GM12865 (cell line): ENCODE measurements around the gene TCERG1L.

Experiments
- DNase-seq: peaks from one replicate; pipeline ENCODE4 v3.0.0; 2010; ENCODE audit warnings: low read depth
- H3K4me3 ChIP-seq: 2 replicates; pipeline ENCODE4 v1.5.1; 2011; ENCODE audit warnings: mild to moderate bottlenecking, low read depth, low read length, control low read depth
- TF ChIP-seq, protein P1 (sequence below): IDR thresholded peaks from 2 replicates; pipeline ENCODE4 v1.5.1; 2011; ENCODE audit warnings: low read length, control low read depth, low read depth, inconsistent platforms; ENCODE audit not compliant: insufficient read depth; ENCODE audit errors: missing control alignments

TCERG1L gene

DNA sequence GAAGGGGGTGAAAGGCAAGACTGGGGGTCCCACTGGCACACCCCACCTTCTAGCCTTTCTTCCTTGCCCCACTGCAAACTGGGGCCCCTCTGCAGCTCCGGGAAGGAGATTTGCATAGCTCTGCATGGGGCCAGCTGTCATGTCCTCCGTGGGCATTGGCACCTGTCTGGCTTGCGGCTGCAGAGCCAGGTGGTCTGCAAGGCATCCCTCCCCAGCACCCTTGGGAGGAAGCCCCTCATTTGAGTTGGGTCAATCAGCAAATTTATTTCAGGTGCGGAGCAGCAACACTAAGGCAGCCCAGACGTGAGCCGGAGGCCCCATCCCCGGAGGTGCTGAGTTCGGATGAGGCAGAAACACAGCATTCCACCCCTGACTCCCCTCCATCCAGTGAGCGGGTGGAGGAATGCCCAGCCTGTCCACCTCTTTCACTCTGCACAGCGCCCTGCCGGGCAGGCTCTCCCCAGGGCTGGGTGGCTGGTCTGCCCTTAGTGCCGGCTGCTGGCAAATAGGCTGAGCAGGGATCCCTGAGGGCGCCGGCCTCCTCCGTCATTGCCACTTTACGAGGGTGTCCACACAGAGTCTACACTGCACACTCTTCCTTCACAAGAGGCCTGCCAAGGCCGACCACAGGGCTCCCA is 143.2 kb downstream of the TCERG1L start:
- H3K4me3 ChIP-seq, result no peak overlapping the region
- DNase-seq, result no peak
- TF ChIP-seq, protein P1, sequence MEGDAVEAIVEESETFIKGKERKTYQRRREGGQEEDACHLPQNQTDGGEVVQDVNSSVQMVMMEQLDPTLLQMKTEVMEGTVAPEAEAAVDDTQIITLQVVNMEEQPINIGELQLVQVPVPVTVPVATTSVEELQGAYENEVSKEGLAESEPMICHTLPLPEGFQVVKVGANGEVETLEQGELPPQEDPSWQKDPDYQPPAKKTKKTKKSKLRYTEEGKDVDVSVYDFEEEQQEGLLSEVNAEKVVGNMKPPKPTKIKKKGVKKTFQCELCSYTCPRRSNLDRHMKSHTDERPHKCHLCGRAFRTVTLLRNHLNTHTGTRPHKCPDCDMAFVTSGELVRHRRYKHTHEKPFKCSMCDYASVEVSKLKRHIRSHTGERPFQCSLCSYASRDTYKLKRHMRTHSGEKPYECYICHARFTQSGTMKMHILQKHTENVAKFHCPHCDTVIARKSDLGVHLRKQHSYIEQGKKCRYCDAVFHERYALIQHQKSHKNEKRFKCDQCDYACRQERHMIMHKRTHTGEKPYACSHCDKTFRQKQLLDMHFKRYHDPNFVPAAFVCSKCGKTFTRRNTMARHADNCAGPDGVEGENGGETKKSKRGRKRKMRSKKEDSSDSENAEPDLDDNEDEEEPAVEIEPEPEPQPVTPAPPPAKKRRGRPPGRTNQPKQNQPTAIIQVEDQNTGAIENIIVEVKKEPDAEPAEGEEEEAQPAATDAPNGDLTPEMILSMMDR, result no peak

- H3K4me3 ChIP-seq, result no peak overlapping the region
- no peak for DNase-seq
- TF ChIP-seq, protein P1, result no peak
Observed at GRCh38 chr10:131167036-131167860, 144.3 kb downstream of the TCERG1L start.

GRCh38 chr10:131166486-131166885 is 145.0 kb downstream of the TCERG1L start:
- DNase-seq, result no peak
- TF ChIP-seq, protein P1, result no peak
- no peak overlapping the region for H3K4me3 ChIP-seq

DNA sequence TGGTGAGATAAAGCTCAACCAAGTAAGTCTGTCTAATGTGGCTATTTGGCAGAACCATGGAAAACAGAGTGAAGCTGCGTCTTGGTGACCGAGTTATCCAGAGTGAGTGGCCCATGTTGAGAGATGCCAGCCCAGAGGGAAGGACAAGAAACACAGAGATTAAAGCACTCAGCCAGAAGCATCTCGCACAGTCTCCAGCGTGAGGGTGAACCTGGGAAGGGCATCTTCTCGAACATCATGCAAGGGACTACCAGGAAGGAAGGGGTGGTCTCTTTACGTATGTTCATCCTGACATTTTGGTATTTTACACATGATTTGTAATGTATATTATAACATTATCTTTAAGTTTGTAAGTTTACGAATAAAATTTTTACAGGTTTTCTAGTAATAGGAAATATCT is 146.4 kb downstream of the TCERG1L start:
- TF ChIP-seq, protein P1, result no peak
- H3K4me3 ChIP-seq, result no peak overlapping the region
- no peak for DNase-seq

DNA sequence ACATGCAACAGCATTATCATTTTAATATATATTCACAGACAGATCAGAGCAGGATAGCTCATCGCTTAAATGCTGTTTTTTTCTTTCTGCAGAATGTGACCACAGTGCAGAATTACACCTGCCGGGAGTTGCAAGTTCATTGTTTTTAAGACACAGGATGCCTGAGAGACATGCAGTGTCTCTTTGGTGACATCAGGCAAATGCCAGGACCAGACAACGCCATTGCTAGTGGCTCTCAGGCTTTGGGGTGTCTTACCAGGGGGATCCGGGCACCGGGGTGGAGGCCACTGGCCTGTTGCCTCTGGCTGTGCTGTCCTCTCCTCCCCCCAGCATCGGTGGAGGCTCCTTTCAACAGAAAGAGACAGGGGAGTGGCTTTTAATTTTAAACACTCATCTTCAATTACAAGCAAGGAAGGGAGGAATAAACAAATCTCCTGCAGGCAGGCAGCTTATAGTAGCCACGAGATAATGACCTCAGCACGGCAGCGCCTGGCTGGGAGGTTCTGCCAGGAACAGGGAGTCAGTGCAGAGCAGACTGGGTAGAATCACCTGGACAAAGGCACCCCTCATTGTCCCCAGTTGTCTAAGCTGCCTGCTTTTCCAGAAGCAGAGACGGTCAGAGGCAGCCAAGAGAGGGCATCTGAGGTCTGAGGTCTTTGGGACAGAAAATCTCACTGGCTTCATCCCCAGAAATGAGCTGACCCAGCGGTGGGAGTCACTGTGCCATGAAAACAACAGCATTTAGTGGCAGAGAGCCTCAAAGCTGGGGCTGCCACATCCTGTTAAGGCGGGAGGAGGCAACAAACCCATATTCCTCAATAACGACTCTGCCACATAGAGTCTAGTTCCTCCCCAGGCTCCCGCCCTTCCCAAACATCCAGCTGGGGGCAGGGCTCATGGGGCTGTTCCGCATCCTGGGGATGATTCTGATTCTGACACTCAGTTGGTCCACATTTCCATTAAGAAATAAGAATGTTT is 148.4 kb downstream of the TCERG1L start:
- TF ChIP-seq, protein P1, result no peak
- DNase-seq, result no peak

GRCh38 chr10:131162211-131162610 is 149.3 kb downstream of the TCERG1L start:
- TF ChIP-seq, protein P1, result no peak
- H3K4me3 ChIP-seq, result no peak overlapping the region
- DNase-seq, result no peak

More for the DNA sequence above, 148.4 kb downstream of the TCERG1L start:
- H3K4me3 ChIP-seq, result no peak overlapping the region
